ENCODE data around the gene FAM186B.

Gene FAM186B

GRCh38 chr12:49552014-49552413, 53.4 kb downstream of the FAM186B start:
- peak; percentile 70 for DNase-seq (ENCODE audit: low spot score)

GRCh38 chr12:49550693-49551252, 54.7 kb downstream of the FAM186B start:
- no peak for DNase-seq (ENCODE audit: low spot score)

GRCh38 chr12:49549735-49550692, 55.4 kb downstream of the FAM186B start:
- DNase-seq (ENCODE audit: low spot score), result no peak

GRCh38 chr12:49548822-49549648, 56.4 kb downstream of the FAM186B start:
- DNase-seq (ENCODE audit: low spot score), result no peak

GRCh38 chr12:49548481-49548821, 57.0 kb downstream of the FAM186B start:
- DNase-seq (ENCODE audit: low spot score), result no peak

GRCh38 chr12:49547090-49547690, 58.2 kb downstream of the FAM186B start:
- DNase-seq (ENCODE audit: low spot score), result no peak

- no peak for DNase-seq (ENCODE audit: low spot score)
These were observed 59.0 kb downstream of the FAM186B start for GRCh38 chr12:49546481-49546880.

- DNase-seq (ENCODE audit: low spot score), result no peak
These were observed 59.6 kb downstream of the FAM186B start for GRCh38 chr12:49545815-49546214.

- no peak for DNase-seq (ENCODE audit: low spot score)
These were observed 61.3 kb downstream of the FAM186B start for GRCh38 chr12:49543914-49544815.

- no peak for DNase-seq (ENCODE audit: low spot score)
These were observed 62.1 kb downstream of the FAM186B start for GRCh38 chr12:49543221-49543913.

GRCh38 chr12:49542592-49543160, 62.8 kb downstream of the FAM186B start:
- DNase-seq (ENCODE audit: low spot score), result no peak

- DNase-seq (ENCODE audit: low spot score), result no peak
These were observed 63.4 kb downstream of the FAM186B start for GRCh38 chr12:49541911-49542505.

GRCh38 chr12:49541140-49541861, 64.1 kb downstream of the FAM186B start:
- DNase-seq (ENCODE audit: low spot score), result no peak

- DNase-seq (ENCODE audit: low spot score), result no peak
These were observed 65.0 kb downstream of the FAM186B start for GRCh38 chr12:49540229-49541139.

- no peak for DNase-seq (ENCODE audit: low spot score)
These were observed 65.8 kb downstream of the FAM186B start for GRCh38 chr12:49539406-49540228.

GRCh38 chr12:49538510-49539403, 66.7 kb downstream of the FAM186B start, which contains the start of gene KCNH3:
TSS of gene KCNH3 (plus strand) at chr12:49539030. CDS start at chr12:49539417, 387 bp downstream.
- DNase-seq (ENCODE audit: low spot score), result peak; percentile 82

All from Ammon's horn (tissue), 1 donor.